Thoracic aorta (tissue), 2 donors: ENCODE results near the gene KRTAP6-1. TPM values are rescaled to one million over a fixed set of nuclear protein-coding genes. Genes with fewer than 3 reads are reported as not detected.

Source experiments
- ATAC-seq: fragments of 150-250 bp; one replicate; pipeline ENCODE4 v1.8.0; 2017; ENCODE audit warnings: low read depth; ENCODE audit not compliant: insufficient number of reproducible peaks, low FRiP score
- DNase-seq: peaks from one replicate; pipeline ENCODE4 v3.0.0-alpha.2; 2020; ENCODE audit warnings: low spot score
- H3K27ac ChIP-seq, 2 donors: fragments of 200-600 bp; sonication (generic); 1 replicate in 1 of 2; 2 replicates in 1 of 2; pipeline ENCODE4 v1.5.1; 2016; ENCODE audit warnings: mild to moderate bottlenecking in 2 of 2, moderate library complexity in 2 of 2
- H3K27me3 ChIP-seq: fragments of 200-600 bp; sonication (generic); replicated peaks from 2 replicates; pipeline ENCODE4 v1.6.0; 2016; ENCODE audit warnings: mild to moderate bottlenecking; ENCODE audit not compliant: insufficient read depth
- H3K36me3 ChIP-seq: fragments of 200-600 bp; sonication (generic); one replicate; pipeline ENCODE4 v1.5.1; 2016
- H3K4me1 ChIP-seq, 2 donors: fragments of 200-600 bp; sonication (generic); 1 replicate in 1 of 2; 2 replicates in 1 of 2; pipeline versions ENCODE4 v1.5.1 to v1.6.0; 2016; ENCODE audit warnings: low read depth in 2 of 2, mild to moderate bottlenecking in 1 of 2; ENCODE audit not compliant: control insufficient read depth in 1 of 2
- H3K4me3 ChIP-seq: fragments of 200-600 bp; sonication (generic); 2 replicates; pipeline ENCODE4 v1.5.1; 2016; ENCODE audit warnings: mild to moderate bottlenecking
- H3K9me3 ChIP-seq: fragments of 200-600 bp; sonication (generic); 2 replicates; pipeline ENCODE4 v1.5.1; 2016
- CTCF ChIP-seq: fragments of 200-600 bp; sonication (generic); IDR thresholded peaks from one replicate; pipeline ENCODE4 v1.5.1; 2019; ENCODE audit warnings: antibody characterized with exemption
- total RNA-seq, 2 donors: library from RNA; depleted of rRNA; stranded (reverse); fragments of >200 nt; gene quantifications; one replicate each; pipeline versions ENCODE4 v1.1.0 to v1.2.3, GENCODE V29; 2016

The KRTAP6-1 gene
- total RNA-seq, 2 donors from 2014 or later: not detected

- TF ChIP-seq CTCF: no peak
These were observed 6.8 kb upstream of the KRTAP6-1 start, which contains the start of gene KRTAP20-4 for GRCh38 chr21:30620522-30620921. Gene KRTAP20-4, plus strand, starts transcription at chr21:30620627.

GRCh38 chr21:30620080-30620479 lies 6.3 kb upstream of the KRTAP6-1 start:
- Histone ChIP-seq H3K36me3 (no peaks in the 10 kb centered on the region), H3K27ac (no peak overlapping the region), H3K4me3 (no peak overlapping the region), H3K27me3 (no peaks in the 10 kb centered on the region), H3K4me1 (no peaks in the 10 kb centered on the region), H3K9me3 (no peaks in the 10 kb centered on the region)
- no peak for TF ChIP-seq CTCF
- ATAC-seq (no peak), DNase-seq (no peak)

More at GRCh38 chr21:30620522-30620921, 6.8 kb upstream of the KRTAP6-1 start, which contains the start of gene KRTAP20-4:
- ATAC-seq (no peak), DNase-seq (no peak)
- Histone ChIP-seq H3K36me3 (no peaks in the 10 kb centered on the region), H3K4me1 (no peaks in the 10 kb centered on the region), H3K9me3 (no peaks in the 10 kb centered on the region), H3K4me3 (no peak within 1 kb of the TSS), H3K27ac (no peak within 1 kb of the TSS), H3K27me3 (no peaks in the 10 kb centered on the region)

GRCh38 chr21:30616125-30616524 lies 2.4 kb upstream of the KRTAP6-1 start, which contains the start of gene KRTAP20-1:
Gene KRTAP20-1, plus strand, starts transcription at chr21:30616425. Its CDS starts 30 bp downstream, at chr21:30616455.
- Histone ChIP-seq H3K4me3 (no peak within 1 kb of the TSS), H3K27ac (no peak within 1 kb of the TSS), H3K36me3 (no peaks in the 10 kb centered on the region), H3K4me1 (no peaks in the 10 kb centered on the region), H3K27me3 (no peaks in the 10 kb centered on the region), H3K9me3 (no peaks in the 10 kb centered on the region)
- no peak for ATAC-seq
- TF ChIP-seq CTCF: no peak
- no peak for DNase-seq

- Histone ChIP-seq H3K36me3 (no peaks in the 10 kb centered on the region), H3K4me1 (no peaks in the 10 kb centered on the region), H3K9me3 (no peaks in the 10 kb centered on the region), H3K27ac (no peak overlapping the region), H3K4me3 (no peak overlapping the region), H3K27me3 (no peaks in the 10 kb centered on the region)
- no peak for TF ChIP-seq CTCF
- DNase-seq: no peak
- ATAC-seq: no peak
These were observed 1.5 kb upstream of the KRTAP6-1 start for GRCh38 chr21:30615199-30615598.

GRCh38 chr21:30612132-30612531 lies 1.6 kb downstream of the KRTAP6-1 start:
- Histone ChIP-seq H3K36me3 (no peaks in the 10 kb centered on the region), H3K4me3 (no peak overlapping the region), H3K27me3 (no peaks in the 10 kb centered on the region), H3K9me3 (no peaks in the 10 kb centered on the region), H3K27ac (no peak overlapping the region), H3K4me1 (no peaks in the 10 kb centered on the region)
- no peak for DNase-seq
- TF ChIP-seq CTCF: no peak
- no peak for ATAC-seq
